HG03045 (cell line): ENCODE results near the gene CLRN1.

Source experiments
- ATAC-seq: cut with Tn5 transposase; IDR thresholded peaks from one replicate; pipeline ENCODE4 v1.9.1; 2021; ENCODE audit warnings: mild to moderate bottlenecking, moderate library complexity; ENCODE audit not compliant: unreplicated experiment

CLRN1 gene

DNA sequence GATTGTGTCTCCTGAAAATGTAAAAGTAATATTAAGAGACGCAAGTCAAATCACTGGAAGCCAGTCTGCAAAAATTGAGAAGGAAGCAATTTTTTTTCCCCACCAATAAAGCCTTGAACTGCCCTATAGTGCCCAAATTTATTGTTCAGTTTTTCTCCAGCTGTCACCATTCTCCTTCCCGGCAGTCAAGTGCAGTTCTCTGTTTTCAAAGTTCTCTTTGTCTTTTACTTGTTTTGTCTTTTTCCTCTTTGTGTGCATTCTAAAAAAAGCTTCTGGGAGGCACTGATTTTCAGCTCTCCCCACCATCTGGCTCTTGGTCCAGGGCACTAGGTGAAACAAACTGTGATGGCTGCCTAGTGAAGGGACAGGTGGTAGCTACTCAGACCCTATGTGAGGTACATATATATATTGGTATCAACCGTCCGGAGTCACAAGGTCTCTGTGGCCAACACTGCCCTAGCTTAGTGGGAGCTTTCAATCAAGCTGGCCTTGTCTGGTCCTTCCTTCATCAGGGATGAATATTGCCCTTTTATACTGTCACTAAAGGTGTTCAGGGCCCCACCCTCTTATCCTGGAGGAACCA lies 6.1 kb upstream of the CLRN1 start:
- no peak for ATAC-seq

DNA sequence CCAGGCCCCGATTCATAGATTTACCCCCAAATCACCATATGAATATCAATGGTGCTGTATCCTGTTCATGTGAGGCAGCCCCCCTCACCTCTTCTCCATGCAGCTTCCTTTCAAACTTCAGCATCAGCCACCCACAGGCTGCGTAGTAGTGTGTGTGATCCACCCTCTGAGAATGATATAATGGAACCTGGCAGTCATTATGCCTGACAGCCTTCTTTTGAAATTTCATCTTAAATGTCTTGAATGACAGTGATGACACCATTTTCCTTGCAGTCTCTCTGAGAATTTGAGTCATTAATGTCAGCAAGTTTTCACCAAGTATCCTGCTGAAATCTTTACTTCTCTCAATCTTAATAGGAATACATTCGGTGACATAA lies 3.5 kb upstream of the CLRN1 start:
- no peak for ATAC-seq

DNA sequence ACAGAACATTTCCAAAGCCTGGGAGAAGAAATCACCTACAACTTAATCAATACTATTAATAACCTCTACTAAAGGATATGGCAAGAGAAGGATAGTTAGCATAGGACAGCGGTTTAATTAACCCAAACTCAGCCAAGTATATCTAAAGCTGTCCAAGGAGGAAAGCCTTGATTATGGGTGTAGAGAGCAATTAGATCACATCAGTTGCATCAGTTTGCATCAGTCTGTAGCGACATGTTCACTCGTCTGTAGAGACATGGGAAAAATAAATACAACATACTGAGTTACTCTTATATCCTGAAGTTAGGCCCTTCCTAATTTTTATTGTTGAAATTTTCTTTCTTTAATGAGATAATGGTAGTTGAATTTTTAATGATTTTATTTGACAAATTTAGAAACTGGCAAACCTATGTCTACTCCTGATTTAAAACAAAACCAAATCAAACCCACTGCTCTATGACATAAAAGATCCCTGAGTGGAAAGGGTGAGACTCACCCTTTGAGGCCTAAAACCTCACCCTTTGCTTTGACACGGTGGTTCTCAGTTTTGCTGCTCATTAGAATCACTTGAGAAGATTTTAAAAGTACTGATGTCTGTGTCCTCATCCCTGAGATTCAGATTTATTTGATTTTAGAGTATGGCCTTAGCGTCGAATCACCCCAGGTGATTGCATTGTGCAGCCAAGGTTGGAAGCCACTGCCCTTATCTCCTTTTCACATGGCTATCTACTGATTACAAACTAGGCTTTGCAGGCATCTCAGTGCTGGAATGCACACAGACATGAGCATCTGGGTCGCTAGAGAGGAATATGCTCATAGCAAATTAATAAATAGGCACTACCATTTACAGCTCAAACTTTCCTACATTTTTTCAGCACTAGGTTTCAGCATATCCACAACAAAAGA lies 2.8 kb upstream of the CLRN1 start:
- no peak for ATAC-seq

DNA sequence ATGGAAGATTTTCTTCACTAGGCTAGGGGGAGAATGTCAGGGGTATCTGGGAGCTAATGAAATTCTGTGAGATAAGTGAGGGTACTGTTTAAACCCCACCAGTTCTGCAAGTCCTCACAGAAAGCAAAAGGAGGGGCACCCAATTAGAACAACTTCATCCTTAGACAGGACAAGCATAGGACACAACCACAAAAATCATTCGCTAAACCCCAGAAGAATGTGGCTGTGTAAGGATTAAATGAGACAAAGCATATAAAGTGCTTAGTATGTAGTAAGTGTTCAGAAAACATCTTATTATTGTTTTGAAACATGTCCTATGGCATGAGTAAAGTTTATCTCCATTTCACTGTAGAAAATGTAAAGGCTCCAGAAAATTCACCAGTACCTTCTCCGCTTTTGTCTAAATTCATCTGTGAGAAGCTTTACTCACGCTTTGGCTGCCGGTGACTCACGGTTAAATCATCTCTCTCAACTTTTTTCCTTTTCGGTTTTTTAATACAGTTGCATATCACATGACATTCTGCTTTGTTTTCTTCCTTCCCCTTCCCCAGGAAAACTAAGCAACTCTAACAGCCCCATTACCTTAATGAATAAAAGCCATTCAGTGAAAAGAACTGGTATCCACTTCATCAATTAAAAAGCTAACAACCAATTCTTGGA lies 1.7 kb downstream of the CLRN1 start:
- no peak for ATAC-seq

DNA sequence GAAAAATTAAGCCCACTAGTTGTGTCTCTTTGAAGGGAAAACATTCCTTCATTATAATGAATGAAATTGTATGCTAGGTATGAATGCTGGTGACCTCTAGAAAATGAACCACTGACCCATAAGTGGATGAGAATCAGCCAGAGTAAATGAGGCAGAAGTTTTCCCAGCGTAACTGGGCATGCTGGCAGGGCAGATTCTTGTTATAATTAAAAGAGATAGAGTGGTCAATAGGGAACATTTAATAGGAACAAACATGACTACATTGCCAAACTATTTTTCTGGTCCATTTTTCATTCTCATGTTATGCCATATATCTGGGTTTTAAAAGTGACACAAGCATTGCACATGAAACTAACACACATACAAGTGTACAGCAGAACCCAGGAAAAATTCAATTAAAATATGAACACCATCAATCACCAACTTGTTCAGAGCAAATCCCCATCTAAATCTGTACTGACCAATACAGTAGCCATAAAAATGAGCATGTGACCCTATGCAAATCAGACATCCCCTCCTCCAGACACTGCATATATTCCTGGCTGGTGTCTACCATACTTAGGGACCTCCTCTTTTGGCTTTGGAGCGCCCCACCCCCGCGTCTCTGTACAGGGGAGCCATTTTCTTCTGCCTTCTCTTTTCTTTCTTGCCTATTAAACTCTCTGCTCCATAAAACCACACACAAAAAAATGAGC lies 4.0 kb downstream of the CLRN1 start:
- ATAC-seq, result no peak

DNA sequence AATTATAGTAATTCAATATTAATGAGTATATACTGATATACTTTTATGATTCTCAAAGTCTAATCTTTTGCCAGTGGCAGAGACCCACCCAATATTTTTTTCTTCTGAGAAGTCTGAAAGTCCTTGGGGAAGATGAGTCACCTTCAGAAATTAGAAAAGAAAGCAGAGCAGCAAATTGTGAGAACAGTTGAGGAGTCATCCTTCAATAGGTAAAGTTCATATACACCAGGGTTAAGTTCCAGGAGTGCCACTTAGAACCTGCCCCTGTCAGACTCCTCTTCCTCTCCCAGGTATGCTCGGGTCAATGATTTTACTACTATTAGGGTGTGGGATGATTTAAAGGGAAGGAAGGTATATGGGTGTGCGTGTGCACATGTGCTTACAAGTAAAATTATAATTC lies 7.1 kb downstream of the CLRN1 start:
- no peak for ATAC-seq

DNA sequence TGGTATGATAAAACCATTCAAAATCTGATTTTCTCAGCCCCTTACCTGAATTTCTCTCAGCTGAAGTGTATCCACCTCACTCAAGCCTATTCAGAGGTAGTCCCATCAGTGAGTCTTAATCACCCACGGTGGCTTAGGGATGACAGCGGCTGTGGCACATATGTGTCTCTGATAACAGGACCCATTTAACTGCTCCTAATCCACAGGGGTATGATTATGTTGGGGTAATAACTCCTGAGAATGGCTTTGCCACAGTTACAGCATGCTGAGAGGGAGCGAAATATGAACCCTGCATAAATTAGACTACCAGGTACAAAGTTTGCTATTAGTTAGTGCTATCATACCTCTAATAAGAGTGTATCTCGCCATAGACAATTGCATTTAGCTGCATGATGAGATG lies 10.6 kb downstream of the CLRN1 start:
- ATAC-seq, result no peak

- no peak for ATAC-seq
Measured at GRCh38 chr3:150960708-150961684, 11.5 kb downstream of the CLRN1 start.

DNA sequence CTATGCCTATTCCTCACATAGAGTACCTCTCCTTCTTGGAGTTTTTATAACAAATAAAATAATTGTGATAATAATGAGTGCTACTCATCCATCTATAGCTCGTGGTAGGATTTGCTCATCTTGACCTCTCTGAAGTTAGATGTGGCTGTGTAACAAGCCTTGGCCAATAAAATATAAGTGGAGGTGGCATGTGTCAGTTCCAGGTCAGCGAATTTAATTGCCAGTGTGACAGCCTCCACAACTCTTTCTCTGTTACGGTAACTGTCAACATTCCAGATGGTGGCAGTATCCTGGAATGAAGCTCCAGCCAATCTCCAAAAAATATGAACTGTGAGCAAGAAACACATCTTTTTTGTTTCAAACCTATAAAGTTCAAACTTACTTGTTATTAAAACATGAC lies 13.8 kb downstream of the CLRN1 start:
- no peak for ATAC-seq

GRCh38 chr3:150956376-150956775 lies 16.2 kb downstream of the CLRN1 start:
- no peak for ATAC-seq

DNA sequence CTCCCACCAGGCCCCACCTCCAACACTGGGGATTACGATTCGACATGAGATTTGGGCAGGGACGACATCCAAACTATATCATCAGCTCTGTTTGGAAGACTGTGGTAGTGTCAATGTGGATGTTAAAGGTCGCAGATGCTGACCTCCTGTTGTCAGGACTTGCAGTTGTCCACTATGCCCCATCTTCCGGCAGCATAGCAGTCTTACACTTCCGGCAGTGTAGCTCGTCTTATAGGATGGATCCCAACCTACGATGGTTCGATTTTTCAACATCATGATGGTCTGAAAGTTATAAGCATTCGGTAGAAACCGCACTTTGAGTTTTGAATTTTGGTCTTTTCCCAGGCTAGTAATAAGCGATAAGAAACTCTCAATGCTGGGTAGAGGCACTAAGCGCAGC lies 20.6 kb downstream of the CLRN1 start:
- no peak for ATAC-seq

- no peak for ATAC-seq
Measured at GRCh38 chr3:150945226-150946032, 27.1 kb downstream of the CLRN1 start.

DNA sequence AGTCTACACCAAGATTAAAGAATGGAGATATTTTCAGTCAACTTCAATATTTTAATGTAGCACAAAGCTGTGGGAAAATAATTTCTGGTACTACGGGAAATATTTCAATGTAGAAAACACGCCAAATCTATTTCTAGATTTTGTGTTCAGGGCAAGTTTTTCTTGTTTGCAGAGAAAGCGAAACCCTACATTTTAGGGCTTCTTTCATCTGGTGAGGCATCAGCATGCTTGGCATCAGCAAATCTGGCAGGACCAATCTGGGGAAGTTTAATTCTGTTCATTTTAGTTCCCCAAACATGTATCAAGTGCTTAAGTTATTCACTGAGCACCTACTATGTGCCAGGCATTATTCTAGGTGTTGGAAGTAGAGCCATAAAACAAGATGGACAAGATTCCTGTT lies 30.3 kb downstream of the CLRN1 start:
- no peak for ATAC-seq

DNA sequence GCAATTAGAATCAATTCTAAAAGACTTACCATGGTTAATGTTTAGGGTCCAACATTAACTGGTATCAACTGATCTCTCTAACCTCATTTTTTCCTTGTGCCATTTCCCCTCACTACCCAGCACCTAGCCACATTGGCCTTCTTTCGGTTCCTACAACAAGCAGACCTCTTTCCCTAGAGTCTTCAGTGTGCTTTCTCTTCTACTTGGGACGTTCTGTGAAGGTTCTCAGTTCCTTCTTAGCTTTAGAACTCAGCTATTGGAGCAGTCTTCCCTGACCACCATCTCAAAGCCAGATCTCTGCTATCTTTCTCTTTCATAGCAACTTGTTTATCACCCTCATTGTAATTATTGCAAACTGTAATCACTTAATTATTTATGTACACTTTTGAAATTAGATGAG lies 35.8 kb downstream of the CLRN1 start:
- ATAC-seq, result peak; percentile 47

GRCh38 chr3:150933473-150933995 lies 39.0 kb downstream of the CLRN1 start:
- no peak for ATAC-seq

DNA sequence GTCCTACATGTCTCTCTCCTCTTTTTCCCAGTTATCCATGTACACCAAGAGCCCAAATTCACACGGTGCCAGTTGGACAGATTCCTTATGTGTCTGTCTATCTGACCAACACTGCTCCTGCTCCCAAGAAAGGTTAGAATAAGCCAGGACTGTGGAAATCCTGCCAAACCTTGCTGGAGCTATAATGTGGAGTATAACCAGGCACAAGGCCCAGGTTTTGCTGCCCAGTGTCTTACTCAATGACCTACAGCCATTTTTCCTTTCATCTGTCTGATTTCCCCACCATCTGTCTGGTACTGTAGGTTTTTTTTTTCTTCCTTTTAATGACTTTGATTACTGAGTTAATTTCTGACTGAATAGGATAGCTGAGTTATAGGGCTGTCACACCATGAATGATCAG lies 40.8 kb downstream of the CLRN1 start:
- ATAC-seq, result no peak

DNA sequence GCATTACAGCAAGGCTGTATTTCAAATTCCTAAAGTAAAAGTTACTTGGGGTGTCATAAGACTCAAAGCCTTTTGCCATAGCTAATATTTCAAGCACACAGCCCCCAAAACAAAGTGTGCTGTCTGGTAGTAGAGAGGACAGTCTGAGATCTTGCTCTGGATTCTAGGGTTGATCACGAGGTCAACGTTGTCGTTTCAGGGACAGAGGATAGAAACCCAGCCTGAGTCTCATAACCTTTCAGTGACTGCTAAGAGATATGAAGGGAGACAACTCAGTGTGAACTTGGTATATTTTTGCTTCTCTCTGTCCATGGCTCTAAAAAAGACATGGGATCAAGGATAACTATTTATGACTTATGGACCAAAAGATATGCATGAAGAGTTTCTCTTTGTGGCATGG lies 41.7 kb downstream of the CLRN1 start:
- ATAC-seq, result no peak

- no peak for ATAC-seq
Measured at GRCh38 chr3:150928234-150928633, 44.3 kb downstream of the CLRN1 start.

GRCh38 chr3:150926328-150926727 lies 46.2 kb downstream of the CLRN1 start:
- ATAC-seq, result no peak
